Activated T-helper 17 cell treated with anti-CD3 and anti-CD28 coated beads, Interleukin-2, amount 50 U/mL, for 72 hours (primary cell): ENCODE data around the gene UVRAG. TPM values are rescaled to one million over a fixed set of nuclear protein-coding genes. Genes with fewer than 3 reads are reported as not detected.

Experiments
- ATAC-seq: fragments of 150-1000 bp; cut with Tn5 transposase; replicated peaks from 2 replicates; pipeline ENCODE4 v1.10.0; 2021; ENCODE audit warnings: mild to moderate bottlenecking, moderate library complexity
- H3K27ac Mint-ChIP-seq: one replicate; pipeline ENCODE4 v1.8.0; 2022; ENCODE audit warnings: mixed read lengths
- H3K27me3 Mint-ChIP-seq: one replicate; pipeline ENCODE4 v1.8.0; 2022; ENCODE audit warnings: mixed read lengths
- H3K36me3 Mint-ChIP-seq: one replicate; pipeline ENCODE4 v1.8.0; 2022; ENCODE audit warnings: low read depth, mild to moderate bottlenecking, mixed read lengths
- H3K4me1 Mint-ChIP-seq: one replicate; pipeline ENCODE4 v1.8.0; 2022; ENCODE audit warnings: mixed read lengths
- H3K4me3 Mint-ChIP-seq: one replicate; pipeline ENCODE4 v1.8.0; 2022; ENCODE audit warnings: mild to moderate bottlenecking, mixed read lengths
- H3K9me3 Mint-ChIP-seq: one replicate; pipeline ENCODE4 v1.8.0; 2022; ENCODE audit warnings: mixed read lengths
- total RNA-seq, 2 donors: library from RNA; stranded (reverse); gene quantifications; one replicate each; pipeline ENCODE4 v1.2.3, GENCODE V29; 2022

Gene UVRAG
- total RNA-seq, 2 donors from 2014 or later, result 14.1 to 20.1 TPM

- Mint-ChIP-seq H3K27ac (no peak overlapping the region), H3K9me3 (no peaks in the 10 kb centered on the region), H3K36me3 (no peaks in the 10 kb centered on the region), H3K4me1 (no peaks in the 10 kb centered on the region), H3K4me3 (no peak overlapping the region), H3K27me3 (no peaks in the 10 kb centered on the region)
- no peak for ATAC-seq
Observed at GRCh38 chr11:75934851-75935250, 119.8 kb downstream of the UVRAG start.

- Mint-ChIP-seq H3K9me3 (no peaks in the 10 kb centered on the region), H3K27ac (no peak overlapping the region), H3K4me3 (no peak overlapping the region), H3K4me1 (no peaks in the 10 kb centered on the region), H3K27me3 (no peaks in the 10 kb centered on the region), H3K36me3 (no peaks in the 10 kb centered on the region)
- no peak for ATAC-seq
Observed at GRCh38 chr11:75938543-75938942, 123.5 kb downstream of the UVRAG start.

- H3K27ac Mint-ChIP-seq, result no peak overlapping the region
- no peaks in the 10 kb centered on the region for H3K36me3 Mint-ChIP-seq
- H3K4me3 Mint-ChIP-seq, result no peak overlapping the region
- no peaks in the 10 kb centered on the region for H3K27me3 Mint-ChIP-seq
- no peak for ATAC-seq
- H3K9me3 Mint-ChIP-seq, result no peaks in the 10 kb centered on the region
- H3K4me1 Mint-ChIP-seq, result no peaks in the 10 kb centered on the region
Observed at GRCh38 chr11:75939516-75939915, 124.5 kb downstream of the UVRAG start.

- Mint-ChIP-seq H3K9me3 (no peaks in the 10 kb centered on the region), H3K36me3 (no peaks in the 10 kb centered on the region), H3K27me3 (no peaks in the 10 kb centered on the region), H3K4me3 (no peak overlapping the region), H3K27ac (no peak overlapping the region), H3K4me1 (no peaks in the 10 kb centered on the region)
- no peak for ATAC-seq
Observed at GRCh38 chr11:75939992-75940391, 125.0 kb downstream of the UVRAG start.

- H3K9me3 Mint-ChIP-seq, result no peaks in the 10 kb centered on the region
- no peaks in the 10 kb centered on the region for H3K4me1 Mint-ChIP-seq
- H3K27ac Mint-ChIP-seq, result no peak overlapping the region
- H3K27me3 Mint-ChIP-seq, result no peaks in the 10 kb centered on the region
- ATAC-seq, result no peak
- H3K36me3 Mint-ChIP-seq, result no peaks in the 10 kb centered on the region
- no peak overlapping the region for H3K4me3 Mint-ChIP-seq
Observed at GRCh38 chr11:75940911-75941310, 125.9 kb downstream of the UVRAG start.

- Mint-ChIP-seq H3K4me3 (no peak overlapping the region), H3K27ac (no peak overlapping the region), H3K9me3 (no peaks in the 10 kb centered on the region), H3K27me3 (no peaks in the 10 kb centered on the region), H3K4me1 (no peaks in the 10 kb centered on the region), H3K36me3 (no peaks in the 10 kb centered on the region)
- no peak for ATAC-seq
Observed at GRCh38 chr11:75944515-75944914, 129.5 kb downstream of the UVRAG start.

- peak overlapping the region; percentile 13 for H3K27ac Mint-ChIP-seq
- no peaks in the 10 kb centered on the region for H3K4me1 Mint-ChIP-seq
- no peaks in the 10 kb centered on the region for H3K9me3 Mint-ChIP-seq
- H3K36me3 Mint-ChIP-seq, result no peaks in the 10 kb centered on the region
- no peak overlapping the region for H3K4me3 Mint-ChIP-seq
- H3K27me3 Mint-ChIP-seq, result no peaks in the 10 kb centered on the region
- ATAC-seq, result no peak
Observed at GRCh38 chr11:75945446-75945845, 130.4 kb downstream of the UVRAG start.

GRCh38 chr11:75945947-75946346 lies 130.9 kb downstream of the UVRAG start:
- ATAC-seq, result no peak
- Mint-ChIP-seq H3K27me3 (no peaks in the 10 kb centered on the region), H3K4me1 (no peaks in the 10 kb centered on the region), H3K4me3 (no peak overlapping the region), H3K36me3 (no peaks in the 10 kb centered on the region), H3K9me3 (no peaks in the 10 kb centered on the region), H3K27ac (peak overlapping the region; percentile 13)

GRCh38 chr11:75946531-75947530 lies 131.8 kb downstream of the UVRAG start:
- H3K27ac Mint-ChIP-seq, result no peak overlapping the region
- ATAC-seq, result no peak
- H3K9me3 Mint-ChIP-seq, result no peaks in the 10 kb centered on the region
- no peaks in the 10 kb centered on the region for H3K36me3 Mint-ChIP-seq
- no peaks in the 10 kb centered on the region for H3K27me3 Mint-ChIP-seq
- no peak overlapping the region for H3K4me3 Mint-ChIP-seq
- H3K4me1 Mint-ChIP-seq, result no peaks in the 10 kb centered on the region

- no peaks in the 10 kb centered on the region for H3K27me3 Mint-ChIP-seq
- no peak overlapping the region for H3K27ac Mint-ChIP-seq
- no peaks in the 10 kb centered on the region for H3K9me3 Mint-ChIP-seq
- no peak overlapping the region for H3K4me3 Mint-ChIP-seq
- H3K4me1 Mint-ChIP-seq, result no peaks in the 10 kb centered on the region
- no peak for ATAC-seq
- no peaks in the 10 kb centered on the region for H3K36me3 Mint-ChIP-seq
Observed at GRCh38 chr11:75949023-75949672, 134.1 kb downstream of the UVRAG start.

GRCh38 chr11:75950141-75950540 lies 135.1 kb downstream of the UVRAG start:
- H3K9me3 Mint-ChIP-seq, result no peaks in the 10 kb centered on the region
- no peaks in the 10 kb centered on the region for H3K4me1 Mint-ChIP-seq
- ATAC-seq, result no peak
- no peaks in the 10 kb centered on the region for H3K36me3 Mint-ChIP-seq
- H3K27me3 Mint-ChIP-seq, result no peaks in the 10 kb centered on the region
- H3K4me3 Mint-ChIP-seq, result no peak overlapping the region
- no peak overlapping the region for H3K27ac Mint-ChIP-seq

- no peak overlapping the region for H3K27ac Mint-ChIP-seq
Observed at GRCh38 chr11:75954039-75954438, 139.0 kb downstream of the UVRAG start.

GRCh38 chr11:75955443-75955842 lies 140.4 kb downstream of the UVRAG start:
- no peak overlapping the region for H3K4me3 Mint-ChIP-seq
- no peaks in the 10 kb centered on the region for H3K27me3 Mint-ChIP-seq
- H3K36me3 Mint-ChIP-seq, result no peaks in the 10 kb centered on the region
- no peak for ATAC-seq
- no peak overlapping the region for H3K27ac Mint-ChIP-seq
- H3K9me3 Mint-ChIP-seq, result no peaks in the 10 kb centered on the region
- peaks cover 3% of the 10 kb centered on the region for H3K4me1 Mint-ChIP-seq

More at GRCh38 chr11:75954039-75954438, 139.0 kb downstream of the UVRAG start:
- H3K27me3 Mint-ChIP-seq, result no peaks in the 10 kb centered on the region
- H3K4me1 Mint-ChIP-seq, result peaks cover 3% of the 10 kb centered on the region
- no peak for ATAC-seq
- H3K9me3 Mint-ChIP-seq, result no peaks in the 10 kb centered on the region
- H3K4me3 Mint-ChIP-seq, result no peak overlapping the region
- no peaks in the 10 kb centered on the region for H3K36me3 Mint-ChIP-seq

- Mint-ChIP-seq H3K9me3 (no peaks in the 10 kb centered on the region), H3K4me3 (no peak overlapping the region), H3K27me3 (no peaks in the 10 kb centered on the region), H3K27ac (no peak overlapping the region), H3K36me3 (peaks cover 17% of the 10 kb centered on the region), H3K4me1 (peaks cover 3% of the 10 kb centered on the region)
- ATAC-seq, result no peak
Observed at GRCh38 chr11:75959540-75959939, 144.5 kb downstream of the UVRAG start.

GRCh38 chr11:75964071-75964470 lies 149.1 kb downstream of the UVRAG start:
- no peak for ATAC-seq
- Mint-ChIP-seq H3K4me1 (peaks cover 4% of the 10 kb centered on the region), H3K4me3 (no peak overlapping the region), H3K9me3 (no peaks in the 10 kb centered on the region), H3K27me3 (no peaks in the 10 kb centered on the region), H3K27ac (no peak overlapping the region), H3K36me3 (peaks cover 17% of the 10 kb centered on the region)
